HG02759 (cell line): ENCODE measurements around the gene MAPT.
"Not testable (repeated sequence)": the region's sequence is repeated elsewhere in the genome, so short reads cannot be mapped to it uniquely, and the experiment has no call there.

Experiments used
- ATAC-seq: cut with Tn5 transposase; IDR thresholded peaks from one replicate; pipeline ENCODE4 v1.9.1; 2021; ENCODE audit warnings: mild to moderate bottlenecking, moderate library complexity; ENCODE audit not compliant: unreplicated experiment

MAPT gene

GRCh38 chr17:45861165-45861564 is 33.2 kb upstream of the MAPT start:
- ATAC-seq, result no peak

GRCh38 chr17:45862127-45862526 is 32.2 kb upstream of the MAPT start:
- ATAC-seq, result not testable (repeated sequence)

GRCh38 chr17:45863857-45864654 is 30.3 kb upstream of the MAPT start:
- ATAC-seq, result no peak

GRCh38 chr17:45867171-45867570 is 27.2 kb upstream of the MAPT start:
- no peak for ATAC-seq

- no peak for ATAC-seq
Observed at GRCh38 chr17:45867702-45868101, 26.7 kb upstream of the MAPT start.

GRCh38 chr17:45868276-45868675 is 26.1 kb upstream of the MAPT start:
- ATAC-seq, result no peak

- no peak for ATAC-seq
Observed at GRCh38 chr17:45869676-45870341, 24.5 kb upstream of the MAPT start.

GRCh38 chr17:45870342-45870974 is 23.9 kb upstream of the MAPT start:
- no peak for ATAC-seq

GRCh38 chr17:45871718-45872117 is 22.6 kb upstream of the MAPT start:
- ATAC-seq, result no peak

- no peak for ATAC-seq
Observed at GRCh38 chr17:45873728-45874127, 20.6 kb upstream of the MAPT start.

GRCh38 chr17:45874151-45874550 is 20.2 kb upstream of the MAPT start:
- ATAC-seq, result no peak

GRCh38 chr17:45876539-45876938 is 17.8 kb upstream of the MAPT start:
- ATAC-seq, result no peak

GRCh38 chr17:45877467-45877866 is 16.9 kb upstream of the MAPT start:
- ATAC-seq, result no peak

- ATAC-seq, result no peak
Observed at GRCh38 chr17:45883063-45883462, 11.3 kb upstream of the MAPT start.

- no peak for ATAC-seq
Observed at GRCh38 chr17:45886852-45887251, 7.5 kb upstream of the MAPT start.

- no peak for ATAC-seq
Observed at GRCh38 chr17:45888392-45888791, 6.0 kb upstream of the MAPT start.

- no peak for ATAC-seq
Observed at GRCh38 chr17:45889579-45889978, 4.8 kb upstream of the MAPT start.

GRCh38 chr17:45893725-45894021 is 681 bp upstream of the MAPT start:
- ATAC-seq, result no peak

- no peak for ATAC-seq
Observed at GRCh38 chr17:45895304-45895968, 1.1 kb downstream of the MAPT start.

- ATAC-seq, result no peak
Observed at GRCh38 chr17:45895969-45896785, 1.8 kb downstream of the MAPT start.
